ENCODE results near the gene DAGLA. TPM values are rescaled to one million over a fixed set of nuclear protein-coding genes. Genes with fewer than 3 reads are reported as not detected.

DAGLA gene
- total RNA-seq, 8 experiments from 2014 or later, result 2.0 to 5.0 (median 2.6) TPM

GRCh38 chr11:61730240-61730994 lies 50.2 kb downstream of the DAGLA start:
- in situ Hi-C loops (cut with MboI; ENCODE audit: low pct_unique_long_range_greater_than_20kb in 2 of 9, low sequenced_read_pairs in 9 of 9, unreplicated experiment in 9 of 9), result loop anchor here in 1 of 9 experiments (25.0 kb wide), 1 partner anchor 268 kb away; no protein-coding TSS in a partner anchor
- Histone ChIP-seq H3K27ac (no peak overlapping the region), H3K4me3 (no peak overlapping the region), H3K4me1 (replicated peaks in 1 of 2) (peaks cover 9 to 20% of the 10 kb centered on the region in 2 donors)
- WGBS, 10 experiments, result 58 to 94% (median 78%) methylated on average over 1 to 7 of the region's 13 CpGs; no CpG with 5 or more reads in 3 of the 10 experiments
- no peak for ATAC-seq (replicated peaks in 6 of 8)

DNA sequence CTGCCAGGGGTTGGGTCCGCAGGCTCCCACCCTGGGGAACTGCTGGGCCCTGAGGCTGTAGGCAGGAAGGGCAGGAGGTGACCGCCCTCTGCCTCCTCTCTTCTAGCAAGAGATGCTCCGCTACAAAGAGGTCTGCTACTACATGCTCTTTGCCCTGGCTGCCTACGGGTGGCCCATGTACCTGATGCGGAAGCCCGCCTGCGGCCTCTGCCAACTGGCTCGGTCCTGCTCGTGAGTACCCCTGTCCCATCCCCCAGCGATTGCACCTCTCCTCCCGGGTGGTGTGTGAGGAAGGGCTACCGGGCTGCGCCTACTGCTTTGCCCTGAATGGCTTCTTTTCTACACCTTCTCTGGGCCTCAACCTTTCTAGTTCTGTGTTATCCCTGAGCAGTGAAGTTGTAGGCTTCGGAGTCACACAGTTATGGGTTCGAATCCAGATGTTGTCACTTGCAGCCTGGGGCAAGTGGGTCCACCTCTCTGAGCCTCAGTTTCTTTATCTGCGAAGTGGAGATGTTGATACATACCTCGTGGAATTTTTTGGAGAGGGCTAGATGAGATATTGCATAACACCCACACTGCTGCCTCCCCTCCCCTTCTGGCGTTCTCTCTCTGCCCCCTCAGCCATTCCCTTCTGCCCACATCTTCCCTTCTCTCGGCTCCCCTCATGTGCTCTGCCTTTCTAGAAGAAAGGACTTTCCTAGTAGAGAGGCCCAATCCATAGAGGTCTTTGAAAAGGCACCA lies 51.2 kb downstream of the DAGLA start:
- Histone ChIP-seq H3K4me3 (no peak overlapping the region), H3K27ac (no peak overlapping the region), H3K4me1 (replicated peaks in 1 of 2) (peaks cover 9 to 11% of the 10 kb centered on the region in 2 donors)
- ATAC-seq (replicated peaks in 6 of 8), result no peak
- 0 to 91% (median 45%) methylated on average over 2 to 4 of the region's 19 CpGs; no CpG with 5 or more reads in 6 of the 10 experiments for WGBS, 10 experiments
- in situ Hi-C loops (cut with MboI; ENCODE audit: low pct_unique_long_range_greater_than_20kb in 2 of 9, low sequenced_read_pairs in 9 of 9, unreplicated experiment in 9 of 9), result loop anchor here in 1 of 9 experiments (25.0 kb wide), 1 partner anchor 269 kb away; no protein-coding TSS in a partner anchor

DNA sequence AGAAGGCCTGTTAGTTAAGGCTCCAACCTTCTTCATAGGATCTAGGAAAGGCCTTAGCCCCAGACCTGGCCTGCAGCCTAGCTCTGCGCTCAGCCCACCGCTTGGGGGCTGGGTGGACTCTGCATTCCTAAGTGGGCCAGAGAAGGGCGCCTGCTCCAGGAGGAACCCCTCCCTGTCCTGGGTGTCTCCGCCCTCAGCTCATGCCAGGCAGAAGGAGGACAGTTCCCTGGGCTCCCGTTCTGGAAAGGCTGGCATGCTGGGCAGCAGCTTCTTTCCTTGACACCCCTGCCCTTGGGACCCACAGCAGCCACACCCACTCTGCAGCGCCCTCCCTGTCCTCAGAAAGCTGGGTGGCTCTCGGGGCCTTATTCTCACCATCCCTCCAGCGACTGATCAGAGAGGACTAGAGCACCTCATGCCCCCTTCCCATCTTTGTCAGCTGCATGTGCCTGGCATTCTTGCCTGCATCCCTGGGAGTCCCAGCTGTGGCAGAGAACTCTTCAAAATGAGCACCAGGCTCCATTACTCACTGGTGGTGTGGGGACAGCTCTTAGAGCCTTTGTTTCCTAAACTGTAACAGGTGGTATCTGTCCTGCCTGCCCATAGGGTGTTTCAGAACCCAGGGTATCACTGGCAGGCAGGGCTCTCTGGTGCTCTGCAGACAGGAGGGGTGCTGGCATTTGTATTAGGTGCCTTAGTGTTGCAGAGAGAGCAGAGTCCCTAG lies 51.9 kb downstream of the DAGLA start:
- Histone ChIP-seq H3K4me3 (no peak overlapping the region), H3K27ac (no peak overlapping the region), H3K4me1 (replicated peaks in 1 of 2) (peaks cover 9% of the 10 kb centered on the region in 2 donors)
- WGBS, 10 experiments, result 0 to 90% (median 65%) methylated on average over 1 to 2 of the region's 8 CpGs; no CpG with 5 or more reads in 6 of the 10 experiments
- ATAC-seq (replicated peaks in 6 of 8), result peak in 4 of 8 experiments; percentile 28 to 88 (median 63)
- in situ Hi-C loops (cut with MboI; ENCODE audit: low pct_unique_long_range_greater_than_20kb in 2 of 9, low sequenced_read_pairs in 9 of 9, unreplicated experiment in 9 of 9), result loop anchor here in 1 of 9 experiments (25.0 kb wide), 1 partner anchor 270 kb away; no protein-coding TSS in a partner anchor

DNA sequence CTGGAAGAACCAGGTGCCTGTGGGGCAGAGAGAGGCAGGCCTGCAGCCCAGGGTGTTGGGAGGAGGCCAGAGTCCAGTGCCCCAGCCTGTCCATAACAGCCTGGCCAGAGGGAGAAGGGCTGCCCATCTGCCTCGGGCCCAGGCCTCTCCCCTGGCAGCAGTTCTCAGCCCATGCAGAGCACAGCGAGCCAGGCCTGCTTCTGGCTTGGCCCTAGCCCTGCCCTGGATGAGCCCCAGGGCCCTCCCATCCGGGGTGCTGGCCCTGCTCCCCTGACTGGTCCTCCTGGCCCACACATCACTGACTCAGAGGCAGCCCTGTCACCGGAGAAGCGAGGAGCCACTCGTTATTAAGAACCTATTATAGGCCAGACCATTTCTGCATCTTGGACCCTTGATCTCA lies 52.5 kb downstream of the DAGLA start:
- ATAC-seq (replicated peaks in 6 of 8), result peak in 7 of 8 experiments; percentile 11 to 43 (median 20)
- Histone ChIP-seq H3K4me1 (replicated peaks in 1 of 2) (peaks cover 9% of the 10 kb centered on the region in 2 donors), H3K27ac (no peak overlapping the region), H3K4me3 (no peak overlapping the region)
- WGBS, 10 experiments, result 20 to 100% (median 80%) methylated on average over 1 to 3 of the region's 6 CpGs; no CpG with 5 or more reads in 6 of the 10 experiments
- in situ Hi-C loops (cut with MboI; ENCODE audit: low pct_unique_long_range_greater_than_20kb in 2 of 9, low sequenced_read_pairs in 9 of 9, unreplicated experiment in 9 of 9), result loop anchor here in 1 of 9 experiments (25.0 kb wide), 1 partner anchor 270 kb away; no protein-coding TSS in a partner anchor

GRCh38 chr11:61733120-61733978 lies 53.2 kb downstream of the DAGLA start:
- WGBS, 10 experiments, result 0 to 100% (median 21%) methylated on average over 1 to 6 of the region's 13 CpGs; no CpG with 5 or more reads in 2 of the 10 experiments
- Histone ChIP-seq H3K27ac (peak overlapping the region; percentile 11 to 64), H3K4me3 (no peak overlapping the region)

DNA sequence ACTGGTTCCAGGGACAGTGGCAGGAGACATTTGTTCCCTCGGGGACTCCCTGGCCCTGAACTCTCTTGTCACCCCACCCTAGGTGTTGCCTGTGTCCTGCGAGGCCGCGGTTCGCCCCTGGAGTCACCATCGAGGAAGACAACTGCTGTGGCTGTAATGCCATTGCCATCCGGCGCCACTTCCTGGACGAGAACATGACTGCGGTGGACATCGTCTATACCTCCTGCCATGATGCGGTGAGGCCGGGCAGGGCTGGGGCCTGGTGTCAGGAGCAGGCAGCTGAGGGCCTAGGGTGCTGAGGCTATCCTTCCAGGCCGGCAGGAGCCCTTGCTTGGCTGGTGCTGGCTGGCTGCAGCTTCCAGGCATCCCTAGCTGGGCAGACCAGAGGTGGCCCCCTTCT lies 54.6 kb downstream of the DAGLA start:
- ATAC-seq (replicated peaks in 6 of 8), result no peak
- in situ Hi-C loops (cut with MboI; ENCODE audit: low pct_unique_long_range_greater_than_20kb in 2 of 9, low sequenced_read_pairs in 9 of 9, unreplicated experiment in 9 of 9), result loop anchor here in 1 of 9 experiments (25.0 kb wide), 1 partner anchor 272 kb away; no protein-coding TSS in a partner anchor
- 40 to 82% methylated on average over 1 to 13 of the region's 14 CpGs; no CpG with 5 or more reads in 8 of the 10 experiments for WGBS, 10 experiments
- H3K4me1 ChIP-seq (replicated peaks in 1 of 2), result peaks cover 9% of the 10 kb centered on the region in 2 donors
- no peak overlapping the region for H3K4me3 ChIP-seq
- no peak overlapping the region for H3K27ac ChIP-seq

More at GRCh38 chr11:61733120-61733978, 53.2 kb downstream of the DAGLA start:
- in situ Hi-C loops (cut with MboI; ENCODE audit: low pct_unique_long_range_greater_than_20kb in 2 of 9, low sequenced_read_pairs in 9 of 9, unreplicated experiment in 9 of 9), result loop anchor here in 1 of 9 experiments (25.0 kb wide), 1 partner anchor 271 kb away; no protein-coding TSS in a partner anchor
- H3K4me1 ChIP-seq (replicated peaks in 1 of 2), result peaks cover 9% of the 10 kb centered on the region in 2 donors
- ATAC-seq (replicated peaks in 6 of 8), result peak; percentile 59 to 91 (median 86)

DNA sequence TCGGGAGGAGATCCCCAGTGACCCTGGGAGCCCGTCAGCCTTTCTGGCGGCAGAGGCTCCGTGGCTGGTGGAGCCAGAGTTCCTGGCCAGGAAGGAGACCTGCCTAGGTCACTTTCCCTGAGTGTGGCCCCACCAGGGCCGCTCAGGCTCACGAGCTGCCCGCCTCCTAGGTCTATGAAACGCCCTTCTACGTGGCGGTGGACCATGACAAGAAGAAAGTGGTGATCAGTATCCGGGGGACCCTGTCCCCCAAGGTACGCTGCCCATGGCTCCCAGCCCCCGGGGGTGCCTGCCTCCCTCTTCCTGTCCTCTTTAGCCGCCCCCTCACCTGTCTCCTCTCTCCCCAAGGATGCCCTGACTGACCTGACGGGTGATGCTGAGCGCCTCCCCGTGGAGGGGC lies 55.2 kb downstream of the DAGLA start:
- H3K4me1 ChIP-seq (replicated peaks in 1 of 2), result peaks cover 9% of the 10 kb centered on the region in 2 donors
- no peak overlapping the region for H3K27ac ChIP-seq
- in situ Hi-C loops (cut with MboI; ENCODE audit: low pct_unique_long_range_greater_than_20kb in 2 of 9, low sequenced_read_pairs in 9 of 9, unreplicated experiment in 9 of 9), result loop anchor here in 1 of 9 experiments (25.0 kb wide), 1 partner anchor 273 kb away; no protein-coding TSS in a partner anchor
- 100% methylated on average over 3 of the region's 17 CpGs; no CpG with 5 or more reads in 7 of the 10 experiments for WGBS, 10 experiments
- ATAC-seq (replicated peaks in 6 of 8), result no peak
- no peak overlapping the region for H3K4me3 ChIP-seq

DNA sequence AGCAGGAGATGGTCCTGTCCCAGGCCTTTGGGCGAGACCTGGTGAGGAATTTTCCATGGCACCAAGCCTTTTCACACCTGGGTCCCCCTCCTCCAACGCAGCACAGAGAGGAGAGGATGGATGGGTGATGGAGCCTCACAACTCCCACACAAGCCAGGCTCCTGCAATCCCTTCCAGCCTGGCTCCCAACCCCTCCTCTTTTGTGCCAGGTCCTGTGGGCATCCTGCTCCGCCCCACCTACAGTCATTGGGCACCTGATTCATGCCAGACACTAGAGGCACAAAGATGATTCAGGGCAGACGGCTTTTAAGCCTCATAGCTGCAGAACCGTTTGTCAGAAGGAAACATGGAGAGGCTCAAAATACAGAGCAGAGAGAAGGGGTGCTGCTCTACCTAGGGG lies 56.1 kb downstream of the DAGLA start:
- Histone ChIP-seq H3K4me1 (replicated peaks in 1 of 2) (peaks cover 9% of the 10 kb centered on the region in 2 donors), H3K4me3 (no peak overlapping the region), H3K27ac (no peak overlapping the region)
- in situ Hi-C loops (cut with MboI; ENCODE audit: low pct_unique_long_range_greater_than_20kb in 2 of 9, low sequenced_read_pairs in 9 of 9, unreplicated experiment in 9 of 9), result loop anchor here in 1 of 9 experiments (25.0 kb wide), 1 partner anchor 274 kb away; no protein-coding TSS in a partner anchor
- WGBS, 10 experiments, result 53 to 100% (median 90%) methylated on average over 1 to 3 of the region's 5 CpGs; no CpG with 5 or more reads in 3 of the 10 experiments
- ATAC-seq (replicated peaks in 6 of 8), result no peak

DNA sequence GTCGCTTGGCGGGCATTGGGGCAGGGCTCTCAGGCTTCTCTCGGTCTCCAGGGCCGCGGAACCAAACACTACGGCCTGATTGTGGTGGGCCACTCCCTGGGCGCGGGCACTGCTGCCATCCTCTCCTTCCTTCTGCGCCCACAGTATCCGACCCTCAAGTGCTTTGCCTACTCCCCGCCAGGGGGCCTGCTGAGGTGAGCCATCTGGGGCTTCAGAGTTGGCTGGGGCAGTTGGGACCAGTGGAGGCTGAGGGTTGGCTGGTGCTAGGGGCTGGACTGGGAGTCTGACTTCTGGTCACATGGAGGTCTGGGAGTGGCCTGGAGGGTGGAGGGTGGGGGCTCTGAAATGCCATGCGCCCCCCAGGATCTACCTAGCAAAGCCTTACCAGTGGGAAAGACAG lies 56.9 kb downstream of the DAGLA start:
- no peak for ATAC-seq (replicated peaks in 6 of 8)
- 80 to 100% methylated on average over 2 of the region's 12 CpGs; no CpG with 5 or more reads in 8 of the 10 experiments for WGBS, 10 experiments
- Histone ChIP-seq H3K27ac (no peak overlapping the region), H3K4me1 (replicated peaks in 1 of 2) (peaks cover 9% of the 10 kb centered on the region in 2 donors), H3K4me3 (no peak overlapping the region)
- in situ Hi-C loops (cut with MboI; ENCODE audit: low pct_unique_long_range_greater_than_20kb in 2 of 9, low sequenced_read_pairs in 9 of 9, unreplicated experiment in 9 of 9), result loop anchor here in 1 of 9 experiments (25.0 kb wide), 1 partner anchor 275 kb away; no protein-coding TSS in a partner anchor

- Histone ChIP-seq H3K4me1 (replicated peaks in 1 of 2) (peaks cover 8 to 9% of the 10 kb centered on the region in 2 donors), H3K4me3 (no peak overlapping the region), H3K27ac (no peak overlapping the region)
- 78 to 100% (median 80%) methylated on average over 1 to 6 of the region's 23 CpGs; no CpG with 5 or more reads in 7 of the 10 experiments for WGBS, 10 experiments
- no peak for ATAC-seq (replicated peaks in 6 of 8)
- in situ Hi-C loops (cut with MboI; ENCODE audit: low pct_unique_long_range_greater_than_20kb in 2 of 9, low sequenced_read_pairs in 9 of 9, unreplicated experiment in 9 of 9), result loop anchor here in 1 of 9 experiments (25.0 kb wide), 1 partner anchor 276 kb away; no protein-coding TSS in a partner anchor
Observed at GRCh38 chr11:61737636-61738386, 57.6 kb downstream of the DAGLA start.

GRCh38 chr11:61738776-61739175 lies 58.6 kb downstream of the DAGLA start:
- in situ Hi-C loops (cut with MboI; ENCODE audit: low pct_unique_long_range_greater_than_20kb in 2 of 9, low sequenced_read_pairs in 9 of 9, unreplicated experiment in 9 of 9), result loop anchor here in 1 of 9 experiments (25.0 kb wide), 1 partner anchor 276 kb away; no protein-coding TSS in a partner anchor
- H3K4me1 ChIP-seq (replicated peaks in 1 of 2), result no peaks in the 10 kb centered on the region
- H3K4me3 ChIP-seq, result no peak overlapping the region
- 100% methylated on average over 1 of the region's 7 CpGs; no CpG with 5 or more reads in 9 of the 10 experiments for WGBS, 10 experiments
- H3K27ac ChIP-seq, result no peak overlapping the region
- ATAC-seq (replicated peaks in 6 of 8), result no peak
